ENCODE measurements around the gene ENTHD1. TPM values are rescaled to one million over a fixed set of nuclear protein-coding genes. Genes with fewer than 3 reads are reported as not detected.

ENTHD1 gene
- total RNA-seq, 4 donors from 2014 or later = not detected

GRCh38 chr22:39797528-39798147, 95.9 kb downstream of the ENTHD1 start:
- Histone ChIP-seq H3K36me3 (no peaks in the 10 kb centered on the region), H3K4me3 (no peak overlapping the region), H3K9me3 (peaks cover 0 to 11% (median 4%) of the 10 kb centered on the region in 4 donors), H3K4me1 (peaks cover 0 to 8% (median 0%) of the 10 kb centered on the region in 4 donors), H3K27me3 (no peaks in the 10 kb centered on the region), H3K27ac (no peak overlapping the region)
- TF ChIP-seq POLR2A (IDR thresholded peaks at IDR 0.05) = no peak
- TF ChIP-seq, protein P1, sequence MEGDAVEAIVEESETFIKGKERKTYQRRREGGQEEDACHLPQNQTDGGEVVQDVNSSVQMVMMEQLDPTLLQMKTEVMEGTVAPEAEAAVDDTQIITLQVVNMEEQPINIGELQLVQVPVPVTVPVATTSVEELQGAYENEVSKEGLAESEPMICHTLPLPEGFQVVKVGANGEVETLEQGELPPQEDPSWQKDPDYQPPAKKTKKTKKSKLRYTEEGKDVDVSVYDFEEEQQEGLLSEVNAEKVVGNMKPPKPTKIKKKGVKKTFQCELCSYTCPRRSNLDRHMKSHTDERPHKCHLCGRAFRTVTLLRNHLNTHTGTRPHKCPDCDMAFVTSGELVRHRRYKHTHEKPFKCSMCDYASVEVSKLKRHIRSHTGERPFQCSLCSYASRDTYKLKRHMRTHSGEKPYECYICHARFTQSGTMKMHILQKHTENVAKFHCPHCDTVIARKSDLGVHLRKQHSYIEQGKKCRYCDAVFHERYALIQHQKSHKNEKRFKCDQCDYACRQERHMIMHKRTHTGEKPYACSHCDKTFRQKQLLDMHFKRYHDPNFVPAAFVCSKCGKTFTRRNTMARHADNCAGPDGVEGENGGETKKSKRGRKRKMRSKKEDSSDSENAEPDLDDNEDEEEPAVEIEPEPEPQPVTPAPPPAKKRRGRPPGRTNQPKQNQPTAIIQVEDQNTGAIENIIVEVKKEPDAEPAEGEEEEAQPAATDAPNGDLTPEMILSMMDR (IDR thresholded peaks at IDR 0.05) = no peak
- no peak for DNase-seq

DNA sequence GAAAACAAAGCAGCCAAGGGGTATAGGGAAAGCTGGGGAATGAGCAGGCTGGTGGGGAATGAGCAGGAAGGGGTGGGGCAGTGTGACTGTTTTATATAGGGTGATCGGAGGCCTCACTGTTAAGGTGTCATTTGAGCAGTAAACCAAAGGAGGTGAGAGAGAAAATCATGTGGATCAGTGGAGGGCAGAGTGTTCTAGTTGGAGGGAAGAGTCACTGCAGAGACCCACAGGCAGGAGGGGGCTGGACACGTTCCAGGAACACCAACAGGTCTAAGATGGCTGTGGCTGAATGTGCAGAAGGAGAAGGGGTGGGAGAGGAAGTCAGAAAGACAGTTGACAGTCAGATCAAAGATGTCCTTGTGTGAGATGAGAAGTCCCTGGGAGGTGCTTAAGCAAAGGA, 103.8 kb downstream of the ENTHD1 start:
- Histone ChIP-seq H3K4me1 (peaks cover 0 to 3% (median 0%) of the 10 kb centered on the region in 4 donors), H3K27ac (no peak overlapping the region), H3K27me3 (no peaks in the 10 kb centered on the region), H3K9me3 (no peaks in the 10 kb centered on the region), H3K4me3 (no peak overlapping the region), H3K36me3 (no peaks in the 10 kb centered on the region)
- TF ChIP-seq, protein P1 (IDR thresholded peaks at IDR 0.05) = peak in 1 of 6 experiments; percentile 2
- no peak for TF ChIP-seq POLR2A (IDR thresholded peaks at IDR 0.05)
- no peak for DNase-seq

- Histone ChIP-seq H3K27me3 (no peaks in the 10 kb centered on the region), H3K9me3 (no peaks in the 10 kb centered on the region), H3K4me3 (no peak overlapping the region), H3K27ac (no peak overlapping the region), H3K36me3 (no peaks in the 10 kb centered on the region), H3K4me1 (peaks cover 0 to 3% (median 0%) of the 10 kb centered on the region in 4 donors)
- no peak for DNase-seq
- no peak for TF ChIP-seq POLR2A (IDR thresholded peaks at IDR 0.05)
- TF ChIP-seq, protein P1 (IDR thresholded peaks at IDR 0.05) = no peak
Observed at GRCh38 chr22:39785232-39785631, 108.3 kb downstream of the ENTHD1 start.

GRCh38 chr22:39777716-39778454, 115.7 kb downstream of the ENTHD1 start:
- Histone ChIP-seq H3K4me3 (no peak overlapping the region), H3K27ac (no peak overlapping the region), H3K4me1 (peaks cover 0 to 8% (median 0%) of the 10 kb centered on the region in 4 donors), H3K27me3 (no peaks in the 10 kb centered on the region), H3K36me3 (no peaks in the 10 kb centered on the region), H3K9me3 (no peaks in the 10 kb centered on the region)
- DNase-seq = no peak
- TF ChIP-seq POLR2A (IDR thresholded peaks at IDR 0.05) = no peak
- TF ChIP-seq, protein P1 (IDR thresholded peaks at IDR 0.05) = no peak

- Histone ChIP-seq H3K36me3 (no peaks in the 10 kb centered on the region), H3K27me3 (no peaks in the 10 kb centered on the region), H3K9me3 (no peaks in the 10 kb centered on the region), H3K4me1 (peaks cover 0 to 8% (median 0%) of the 10 kb centered on the region in 4 donors), H3K27ac (no peak overlapping the region), H3K4me3 (no peak overlapping the region)
- DNase-seq = no peak
- TF ChIP-seq POLR2A (IDR thresholded peaks at IDR 0.05) = no peak
- TF ChIP-seq, protein P1 (IDR thresholded peaks at IDR 0.05) = no peak
Observed at GRCh38 chr22:39776295-39777009, 117.1 kb downstream of the ENTHD1 start.

All from Peyer's patch (tissue), 4 donors.